Kidney epithelial cell (primary cell): ENCODE measurements around the gene OSBPL9. TPM values are rescaled to one million over a fixed set of nuclear protein-coding genes. Genes with fewer than 3 reads are reported as not detected.

Source experiments
- DNase-seq: peaks from one replicate; pipeline ENCODE4 v3.0.0-alpha.2; 2010; ENCODE audit warnings: low read depth
- H3K27me3 ChIP-seq: 2 replicates; pipeline ENCODE4 v1.6.0; 2011; ENCODE audit warnings: low read length; ENCODE audit not compliant: control insufficient read depth, insufficient read depth
- H3K36me3 ChIP-seq: 2 replicates; pipeline ENCODE4 v1.5.1; 2011; ENCODE audit warnings: low read length; ENCODE audit not compliant: control insufficient read depth, insufficient read depth
- H3K4me3 ChIP-seq: 2 replicates; pipeline ENCODE4 v1.5.1; 2011; ENCODE audit warnings: low read depth, mild to moderate bottlenecking, control low read depth, low read length
- CTCF ChIP-seq: IDR thresholded peaks from 2 replicates; pipeline ENCODE4 v1.5.1; 2011; ENCODE audit warnings: mild to moderate bottlenecking, moderate library complexity, low read length, control low read depth, inconsistent platforms; ENCODE audit not compliant: insufficient read depth, poor library complexity, severe bottlenecking
- total RNA-seq: library from RNA; depleted of rRNA; stranded (reverse); fragments of >200 nt; gene quantifications from 2 replicates; pipeline ENCODE4 v1.2.3, GENCODE V29; 2015

The OSBPL9 gene
- total RNA-seq, 1 donor from 2014 or later = 94.1 TPM

- no peak for DNase-seq
These were observed 32.8 kb downstream of the OSBPL9 start for GRCh38 chr1:51649593-51650091.

GRCh38 chr1:51650198-51650597 lies 33.3 kb downstream of the OSBPL9 start:
- Histone ChIP-seq H3K27me3 (no peaks in the 10 kb centered on the region), H3K36me3 (no peaks in the 10 kb centered on the region), H3K4me3 (no peak overlapping the region)
- TF ChIP-seq CTCF = no peak
- DNase-seq = no peak

More at GRCh38 chr1:51649593-51650091, 32.8 kb downstream of the OSBPL9 start:
- no peaks in the 10 kb centered on the region for H3K27me3 ChIP-seq
- no peak overlapping the region for H3K4me3 ChIP-seq
- no peak for TF ChIP-seq CTCF
- no peaks in the 10 kb centered on the region for H3K36me3 ChIP-seq

- no peaks in the 10 kb centered on the region for H3K36me3 ChIP-seq
- H3K27me3 ChIP-seq = no peaks in the 10 kb centered on the region
- no peak for DNase-seq
- H3K4me3 ChIP-seq = no peak overlapping the region
- TF ChIP-seq CTCF = no peak
These were observed 34.7 kb downstream of the OSBPL9 start for GRCh38 chr1:51651552-51651942.

GRCh38 chr1:51652599-51652998 lies 35.7 kb downstream of the OSBPL9 start:
- DNase-seq = no peak
- Histone ChIP-seq H3K36me3 (no peaks in the 10 kb centered on the region), H3K4me3 (no peak overlapping the region), H3K27me3 (no peaks in the 10 kb centered on the region)
- no peak for TF ChIP-seq CTCF

- DNase-seq = no peak
- no peak overlapping the region for H3K4me3 ChIP-seq
- no peaks in the 10 kb centered on the region for H3K27me3 ChIP-seq
- TF ChIP-seq CTCF = no peak
- H3K36me3 ChIP-seq = no peaks in the 10 kb centered on the region
These were observed 36.2 kb downstream of the OSBPL9 start for GRCh38 chr1:51653127-51653526.

GRCh38 chr1:51654000-51654399 lies 37.1 kb downstream of the OSBPL9 start:
- no peak for TF ChIP-seq CTCF
- H3K4me3 ChIP-seq = no peak overlapping the region
- DNase-seq = no peak
- no peaks in the 10 kb centered on the region for H3K27me3 ChIP-seq
- H3K36me3 ChIP-seq = no peaks in the 10 kb centered on the region
